ENCODE data around the gene LIN52. TPM values are rescaled to one million over a fixed set of nuclear protein-coding genes. Genes with fewer than 3 reads are reported as not detected.

LIN52 gene
- polyA plus RNA-seq, 1 donor from 2014 or later: 57.9 TPM

DNA sequence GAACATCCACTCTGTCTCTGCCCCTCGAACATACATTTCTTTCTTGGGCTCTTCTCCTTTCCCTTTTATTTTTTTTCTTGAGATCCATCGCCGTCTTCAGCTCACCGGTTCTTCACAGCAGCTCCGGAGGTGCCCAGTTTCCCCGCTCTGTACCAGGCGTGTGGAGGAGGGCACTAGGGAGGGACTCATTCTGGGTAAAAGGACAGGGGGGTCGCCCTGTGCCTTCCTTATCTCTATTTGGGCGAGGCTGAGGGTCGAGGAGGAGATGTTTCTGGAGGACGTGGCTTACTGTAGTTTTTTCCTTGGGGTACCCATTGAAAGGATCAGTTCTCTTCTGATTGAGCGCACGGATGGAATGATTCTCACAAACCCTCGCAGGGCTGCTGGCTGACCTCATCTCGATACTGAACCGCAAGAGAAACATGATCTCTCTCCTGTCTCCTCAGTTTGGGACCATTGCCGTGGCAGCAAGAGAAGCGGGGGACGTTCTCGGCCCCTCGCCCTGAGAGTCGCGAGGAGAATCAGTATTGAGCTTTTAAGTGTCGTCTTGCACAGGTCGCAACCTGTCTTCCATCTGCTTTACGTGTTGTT is 386 bp downstream of the LIN52 start:
- TF ChIP-seq, protein P1, sequence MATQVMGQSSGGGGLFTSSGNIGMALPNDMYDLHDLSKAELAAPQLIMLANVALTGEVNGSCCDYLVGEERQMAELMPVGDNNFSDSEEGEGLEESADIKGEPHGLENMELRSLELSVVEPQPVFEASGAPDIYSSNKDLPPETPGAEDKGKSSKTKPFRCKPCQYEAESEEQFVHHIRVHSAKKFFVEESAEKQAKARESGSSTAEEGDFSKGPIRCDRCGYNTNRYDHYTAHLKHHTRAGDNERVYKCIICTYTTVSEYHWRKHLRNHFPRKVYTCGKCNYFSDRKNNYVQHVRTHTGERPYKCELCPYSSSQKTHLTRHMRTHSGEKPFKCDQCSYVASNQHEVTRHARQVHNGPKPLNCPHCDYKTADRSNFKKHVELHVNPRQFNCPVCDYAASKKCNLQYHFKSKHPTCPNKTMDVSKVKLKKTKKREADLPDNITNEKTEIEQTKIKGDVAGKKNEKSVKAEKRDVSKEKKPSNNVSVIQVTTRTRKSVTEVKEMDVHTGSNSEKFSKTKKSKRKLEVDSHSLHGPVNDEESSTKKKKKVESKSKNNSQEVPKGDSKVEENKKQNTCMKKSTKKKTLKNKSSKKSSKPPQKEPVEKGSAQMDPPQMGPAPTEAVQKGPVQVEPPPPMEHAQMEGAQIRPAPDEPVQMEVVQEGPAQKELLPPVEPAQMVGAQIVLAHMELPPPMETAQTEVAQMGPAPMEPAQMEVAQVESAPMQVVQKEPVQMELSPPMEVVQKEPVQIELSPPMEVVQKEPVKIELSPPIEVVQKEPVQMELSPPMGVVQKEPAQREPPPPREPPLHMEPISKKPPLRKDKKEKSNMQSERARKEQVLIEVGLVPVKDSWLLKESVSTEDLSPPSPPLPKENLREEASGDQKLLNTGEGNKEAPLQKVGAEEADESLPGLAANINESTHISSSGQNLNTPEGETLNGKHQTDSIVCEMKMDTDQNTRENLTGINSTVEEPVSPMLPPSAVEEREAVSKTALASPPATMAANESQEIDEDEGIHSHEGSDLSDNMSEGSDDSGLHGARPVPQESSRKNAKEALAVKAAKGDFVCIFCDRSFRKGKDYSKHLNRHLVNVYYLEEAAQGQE (IDR thresholded peaks at IDR 0.05; ENCODE audit: borderline replicate concordance): peak; percentile 11
- no peak for TF ChIP-seq TAF1 (IDR thresholded peaks at IDR 0.05; ENCODE audit: low read depth)
- peak; percentile 13 for TF ChIP-seq EP300 (conservative IDR thresholded peaks at IDR 0.05; ENCODE audit: poor library complexity, severe bottlenecking)
- no peak for TF ChIP-seq SMC3 (conservative IDR thresholded peaks at IDR 0.05; ENCODE audit: poor library complexity)
- TF ChIP-seq MXI1 (conservative IDR thresholded peaks at IDR 0.05; ENCODE audit: poor library complexity, severe bottlenecking): peak; percentile 54
- Histone ChIP-seq H3K9me2 (ENCODE audit: insufficient read depth, low read length) (no peaks in the 10 kb centered on the region), H3F3A (ENCODE audit: insufficient read depth, low read length, poor library complexity, severe bottlenecking) (no peaks in the 10 kb centered on the region), H4K20me1 (ENCODE audit: insufficient read depth) (no peaks in the 10 kb centered on the region), H3K4me3 (ENCODE audit: low read length) (peak overlapping the region; percentile 79), H3K36me3 (ENCODE audit: insufficient read depth, low read length) (no peaks in the 10 kb centered on the region), H3K9ac (ENCODE audit: low read length) (peak overlapping the region; percentile 74), H2AFZ (ENCODE audit: low read depth, low read length) (peak overlapping the region; percentile 80), H3K4me2 (ENCODE audit: low read length) (peak overlapping the region; percentile 94), H3K27ac (ENCODE audit: low read length) (peak overlapping the region; percentile 79), H3K9me3 (ENCODE audit: low read length) (no peaks in the 10 kb centered on the region), H3K27me3 (ENCODE audit: insufficient read depth, low read depth, low read length) (no peaks in the 10 kb centered on the region), H3K79me2 (replicated peaks; ENCODE audit: insufficient read depth, low read length) (peaks cover 24% of the 10 kb centered on the region)

DNA sequence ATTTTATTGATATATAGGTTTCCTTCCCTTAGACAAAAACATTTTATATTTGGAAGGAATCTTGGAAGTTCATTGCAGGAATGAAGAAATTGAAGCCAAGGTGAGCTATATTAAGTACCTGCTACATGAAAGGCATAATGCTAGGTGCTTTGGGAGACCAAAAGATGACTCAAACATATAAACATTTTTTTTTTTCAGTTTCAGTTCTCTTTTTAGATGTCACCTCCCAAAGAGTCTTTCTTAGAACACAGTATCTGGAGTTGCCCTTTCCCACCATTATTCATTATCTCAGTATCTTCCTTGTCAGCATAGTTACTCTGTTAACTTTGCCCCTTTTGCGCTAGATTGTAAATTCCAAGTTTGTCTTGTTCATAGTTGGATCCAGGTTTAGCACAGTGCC is 1.1 kb downstream of the LIN52 start:
- peaks cover 24% of the 10 kb centered on the region for H3K79me2 ChIP-seq (replicated peaks; ENCODE audit: insufficient read depth, low read length)
- peak overlapping the region; percentile 74 for H3K9ac ChIP-seq (ENCODE audit: low read length)
- no peaks in the 10 kb centered on the region for H4K20me1 ChIP-seq (ENCODE audit: insufficient read depth)
- no peaks in the 10 kb centered on the region for H3K9me2 ChIP-seq (ENCODE audit: insufficient read depth, low read length)
- H3K27me3 ChIP-seq (ENCODE audit: insufficient read depth, low read depth, low read length): no peaks in the 10 kb centered on the region
- no peaks in the 10 kb centered on the region for H3K9me3 ChIP-seq (ENCODE audit: low read length)
- peak overlapping the region; percentile 94 for H3K4me2 ChIP-seq (ENCODE audit: low read length)
- no peaks in the 10 kb centered on the region for H3F3A ChIP-seq (ENCODE audit: insufficient read depth, low read length, poor library complexity, severe bottlenecking)
- no peaks in the 10 kb centered on the region for H3K36me3 ChIP-seq (ENCODE audit: insufficient read depth, low read length)
- H3K4me3 ChIP-seq (ENCODE audit: low read length): peak overlapping the region; percentile 79
- H3K27ac ChIP-seq (ENCODE audit: low read length): no peak overlapping the region
- TF ChIP-seq EP300 (conservative IDR thresholded peaks at IDR 0.05; ENCODE audit: poor library complexity, severe bottlenecking): no peak
- no peak for TF ChIP-seq SMC3 (conservative IDR thresholded peaks at IDR 0.05; ENCODE audit: poor library complexity)
- TF ChIP-seq RAD21 (conservative IDR thresholded peaks at IDR 0.05): no peak
- no peak for TF ChIP-seq TAF1 (IDR thresholded peaks at IDR 0.05; ENCODE audit: low read depth)
- TF ChIP-seq, protein P2, sequence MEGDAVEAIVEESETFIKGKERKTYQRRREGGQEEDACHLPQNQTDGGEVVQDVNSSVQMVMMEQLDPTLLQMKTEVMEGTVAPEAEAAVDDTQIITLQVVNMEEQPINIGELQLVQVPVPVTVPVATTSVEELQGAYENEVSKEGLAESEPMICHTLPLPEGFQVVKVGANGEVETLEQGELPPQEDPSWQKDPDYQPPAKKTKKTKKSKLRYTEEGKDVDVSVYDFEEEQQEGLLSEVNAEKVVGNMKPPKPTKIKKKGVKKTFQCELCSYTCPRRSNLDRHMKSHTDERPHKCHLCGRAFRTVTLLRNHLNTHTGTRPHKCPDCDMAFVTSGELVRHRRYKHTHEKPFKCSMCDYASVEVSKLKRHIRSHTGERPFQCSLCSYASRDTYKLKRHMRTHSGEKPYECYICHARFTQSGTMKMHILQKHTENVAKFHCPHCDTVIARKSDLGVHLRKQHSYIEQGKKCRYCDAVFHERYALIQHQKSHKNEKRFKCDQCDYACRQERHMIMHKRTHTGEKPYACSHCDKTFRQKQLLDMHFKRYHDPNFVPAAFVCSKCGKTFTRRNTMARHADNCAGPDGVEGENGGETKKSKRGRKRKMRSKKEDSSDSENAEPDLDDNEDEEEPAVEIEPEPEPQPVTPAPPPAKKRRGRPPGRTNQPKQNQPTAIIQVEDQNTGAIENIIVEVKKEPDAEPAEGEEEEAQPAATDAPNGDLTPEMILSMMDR (IDR thresholded peaks at IDR 0.05; ENCODE audit: poor library complexity, severe bottlenecking): no peak
- no peak for TF ChIP-seq MXI1 (conservative IDR thresholded peaks at IDR 0.05; ENCODE audit: poor library complexity, severe bottlenecking)
- no peak for TF ChIP-seq EZH2 (IDR thresholded peaks at IDR 0.05; ENCODE audit: borderline replicate concordance, insufficient read depth, low read length, poor library complexity, severe bottlenecking)
- no peak for TF ChIP-seq POLR2AphosphoS5 (IDR thresholded peaks at IDR 0.05)
- TF ChIP-seq, protein P1 (IDR thresholded peaks at IDR 0.05; ENCODE audit: borderline replicate concordance): no peak
- peak overlapping the region; percentile 80 for H2AFZ ChIP-seq (ENCODE audit: low read depth, low read length)
